Right hindlimb (tissue), 1 donor: ENCODE data around the gene HPS1.
A peak's percentile ranks its signal among the peaks of the same experiment; 100 is the strongest.
"Not testable (repeated sequence)": the region's sequence is repeated elsewhere in the genome, so short reads cannot be mapped to it uniquely, and the experiment has no call there.

Source experiments
- DNase-seq: peaks from one replicate; pipeline ENCODE4 v3.0.0-alpha.2; 2018

The HPS1 gene

GRCh38 chr10:98384531-98385133 is 62.1 kb downstream of the HPS1 start:
- no peak for DNase-seq

- no peak for DNase-seq
Measured at GRCh38 chr10:98383869-98384268, 62.9 kb downstream of the HPS1 start.

- not testable (repeated sequence) for DNase-seq
Measured at GRCh38 chr10:98383134-98383667, 63.5 kb downstream of the HPS1 start.

- DNase-seq = no peak
Measured at GRCh38 chr10:98382691-98383101, 64.0 kb downstream of the HPS1 start.

- no peak for DNase-seq
Measured at GRCh38 chr10:98380493-98381339, 66.0 kb downstream of the HPS1 start.

- DNase-seq = no peak
Measured at GRCh38 chr10:98378722-98379121, 68.0 kb downstream of the HPS1 start.

- no peak for DNase-seq
Measured at GRCh38 chr10:98377536-98377935, 69.2 kb downstream of the HPS1 start.

- DNase-seq = no peak
Measured at GRCh38 chr10:98377001-98377400, 69.7 kb downstream of the HPS1 start.

- DNase-seq = no peak
Measured at GRCh38 chr10:98376485-98376884, 70.2 kb downstream of the HPS1 start.

- DNase-seq = no peak
Measured at GRCh38 chr10:98374217-98374985, 72.3 kb downstream of the HPS1 start.

GRCh38 chr10:98373260-98374040 is 73.3 kb downstream of the HPS1 start:
- DNase-seq = no peak

- DNase-seq = no peak
Measured at GRCh38 chr10:98370831-98371820, 75.6 kb downstream of the HPS1 start.

GRCh38 chr10:98369801-98370200 is 76.9 kb downstream of the HPS1 start:
- DNase-seq = no peak

- no peak for DNase-seq
Measured at GRCh38 chr10:98368644-98369043, 78.1 kb downstream of the HPS1 start.

- peak; percentile 64 for DNase-seq
Measured at GRCh38 chr10:98367604-98368451, 78.9 kb downstream of the HPS1 start.
